SU-DHL-6 (cell line): Measurements from ENCODE around the gene SERPINB2.

Source experiments
- H2AFZ ChIP-seq: fragments of 200-600 bp; sonication (generic); 2 replicates; pipeline ENCODE4 v1.6.1; 2014; ENCODE audit warnings: low read depth, mild to moderate bottlenecking, moderate library complexity, mixed read lengths, antibody characterized with exemption, low read length; ENCODE audit not compliant: severe bottlenecking
- H3F3A ChIP-seq: fragments of 200-600 bp; shearing (Covaris generic); 2 replicates; pipeline ENCODE4 v1.6.0; 2016; ENCODE audit warnings: antibody characterized with exemption, mild to moderate bottlenecking; ENCODE audit not compliant: insufficient read depth
- H3K27ac ChIP-seq: fragments of 200-600 bp; sonication (generic); 2 replicates; pipeline ENCODE4 v1.5.1; 2016; ENCODE audit warnings: low read depth, mild to moderate bottlenecking, low read length, moderate library complexity, mixed read lengths
- H3K27me3 ChIP-seq: fragments of 200-600 bp; sonication (generic), shearing (Covaris generic); 2 replicates; pipeline ENCODE4 v1.6.0; 2014; ENCODE audit warnings: mild to moderate bottlenecking, low read length
- H3K36me3 ChIP-seq: fragments of 200-600 bp; sonication (generic); 2 replicates; pipeline ENCODE4 v1.6.1; 2014; ENCODE audit warnings: mild to moderate bottlenecking, low read length, mixed read lengths
- H3K4me2 ChIP-seq: fragments of 300-600, 200-600 bp; shearing (Covaris generic), sonication (generic); 2 replicates; pipeline ENCODE4 v1.6.0; 2014; ENCODE audit warnings: low read length, low read depth, mild to moderate bottlenecking; ENCODE audit not compliant: poor library complexity, severe bottlenecking
- H3K4me3 ChIP-seq: fragments of 200-600 bp; sonication (generic); 2 replicates; pipeline ENCODE4 v1.5.1; 2014; ENCODE audit warnings: antibody characterized with exemption, low read length, mild to moderate bottlenecking, mixed read lengths; ENCODE audit not compliant: insufficient read depth, poor library complexity, severe bottlenecking
- H3K79me2 ChIP-seq: fragments of 200-600 bp; sonication (generic); 2 replicates; pipeline ENCODE4 v1.6.1; 2014; ENCODE audit warnings: mild to moderate bottlenecking, low read length, moderate library complexity; ENCODE audit not compliant: insufficient read depth
- H3K9ac ChIP-seq: fragments of 200-600 bp; sonication (generic); 2 replicates; pipeline ENCODE4 v1.7.0; 2014; ENCODE audit warnings: mild to moderate bottlenecking, low read length
- H3K9me2 ChIP-seq: fragments of 200-600 bp; sonication (generic); replicated peaks from 2 replicates; pipeline ENCODE4 v1.6.1; 2014; ENCODE audit warnings: low read length; ENCODE audit not compliant: insufficient read depth
- H3K9me3 ChIP-seq: fragments of 200-600 bp; sonication (generic); 2 replicates; pipeline ENCODE4 v1.6.1; 2014; ENCODE audit warnings: low read length, mixed read lengths; ENCODE audit not compliant: insufficient read depth
- H4K20me1 ChIP-seq: fragments of 200-600 bp; sonication (generic); 2 replicates; pipeline ENCODE4 v1.6.1; 2014; ENCODE audit warnings: low read depth, mild to moderate bottlenecking, antibody characterized with exemption, low read length, moderate library complexity, mixed read lengths
- CTCF ChIP-seq: fragments of 200-600 bp; sonication (generic); IDR thresholded peaks from one replicate; pipeline ENCODE4 v1.5.1; 2017; ENCODE audit warnings: antibody characterized with exemption, mild to moderate bottlenecking, low read length, moderate library complexity; ENCODE audit not compliant: insufficient read depth, poor library complexity, severe bottlenecking
- EZH2phosphoT487 ChIP-seq: fragments of 200-600 bp; sonication (generic), shearing (Covaris generic); conservative IDR thresholded peaks from 2 replicates; pipeline ENCODE4 v1.6.1; 2018; ENCODE audit warnings: mild to moderate bottlenecking, antibody characterized with exemption, low read length, moderate library complexity, mixed read lengths

Gene SERPINB2

GRCh38 chr18:63869851-63870250, 17.7 kb upstream of the SERPINB2 start:
- Histone ChIP-seq H2AFZ (no peak overlapping the region), H3K9ac (no peak overlapping the region)

GRCh38 chr18:63871836-63872235, 15.7 kb upstream of the SERPINB2 start:
- Histone ChIP-seq H3K27ac (no peak overlapping the region), H4K20me1 (no peaks in the 10 kb centered on the region), H3K4me3 (no peak overlapping the region), H3K4me2 (no peak overlapping the region), H3K36me3 (no peaks in the 10 kb centered on the region), H3K27me3 (no peaks in the 10 kb centered on the region), H3F3A (no peaks in the 10 kb centered on the region), H2AFZ (no peak overlapping the region), H3K9me3 (no peaks in the 10 kb centered on the region), H3K9ac (no peak overlapping the region), H3K9me2 (no peaks in the 10 kb centered on the region), H3K79me2 (no peaks in the 10 kb centered on the region)
- TF ChIP-seq CTCF (no peak), EZH2phosphoT487 (no peak)

More at GRCh38 chr18:63869851-63870250, 17.7 kb upstream of the SERPINB2 start:
- Histone ChIP-seq H3F3A (no peaks in the 10 kb centered on the region), H3K4me3 (no peak overlapping the region), H3K4me2 (no peak overlapping the region), H3K27ac (no peak overlapping the region), H4K20me1 (no peaks in the 10 kb centered on the region), H3K36me3 (no peaks in the 10 kb centered on the region), H3K79me2 (no peaks in the 10 kb centered on the region), H3K27me3 (no peaks in the 10 kb centered on the region), H3K9me2 (no peaks in the 10 kb centered on the region), H3K9me3 (no peaks in the 10 kb centered on the region)
- TF ChIP-seq EZH2phosphoT487 (no peak), CTCF (no peak)

- Histone ChIP-seq H3F3A (no peaks in the 10 kb centered on the region), H3K9me2 (no peaks in the 10 kb centered on the region), H3K79me2 (no peaks in the 10 kb centered on the region), H3K9me3 (no peaks in the 10 kb centered on the region), H3K9ac (no peak overlapping the region), H2AFZ (no peak overlapping the region), H4K20me1 (no peaks in the 10 kb centered on the region), H3K36me3 (no peaks in the 10 kb centered on the region), H3K4me3 (no peak overlapping the region), H3K4me2 (no peak overlapping the region), H3K27ac (no peak overlapping the region), H3K27me3 (no peaks in the 10 kb centered on the region)
- TF ChIP-seq CTCF (no peak), EZH2phosphoT487 (no peak)
Measured at GRCh38 chr18:63872586-63872985, 14.9 kb upstream of the SERPINB2 start.
